ENCODE measurements around the gene BTN1A1. TPM values are rescaled to one million over a fixed set of nuclear protein-coding genes. Genes with fewer than 3 reads are reported as not detected.

Gene BTN1A1
- total RNA-seq, 4 donors from 2014 or later: not detected

GRCh38 chr6:26514984-26515383 is 14.9 kb downstream of the BTN1A1 start:
- H3K4me3 ChIP-seq: no peak overlapping the region
- H3K27me3 ChIP-seq: no peaks in the 10 kb centered on the region
- no peaks in the 10 kb centered on the region for H3K36me3 ChIP-seq
- ATAC-seq: no peak
- WGBS, 2 donors (ENCODE audit: low coverage in 1 of 2): 72 to 86% methylated on average over 2 of the region's 2 CpGs
- H3K4me1 ChIP-seq: peaks cover 0 to under 1% (median 0%) of the 10 kb centered on the region in 3 donors
- H3K27ac ChIP-seq: no peak overlapping the region
- no peak for TF ChIP-seq POLR2AphosphoS5 (IDR thresholded peaks at IDR 0.05)
- no peak for TF ChIP-seq POLR2A (IDR thresholded peaks at IDR 0.05)
- no peak for TF ChIP-seq EP300 (IDR thresholded peaks at IDR 0.05)
- TF ChIP-seq CTCF (IDR thresholded peaks at IDR 0.05): no peak
- H3K9me3 ChIP-seq: no peaks in the 10 kb centered on the region

- no peak overlapping the region for H3K4me3 ChIP-seq
- H3K36me3 ChIP-seq: no peaks in the 10 kb centered on the region
- no peak for ATAC-seq
- 71 to 84% methylated on average over 7 to 9 of the region's 9 CpGs for WGBS, 2 donors (ENCODE audit: low coverage in 1 of 2)
- no peak overlapping the region for H3K27ac ChIP-seq
- TF ChIP-seq EP300 (IDR thresholded peaks at IDR 0.05): no peak
- TF ChIP-seq CTCF (IDR thresholded peaks at IDR 0.05): no peak
- TF ChIP-seq POLR2A (IDR thresholded peaks at IDR 0.05): no peak
- TF ChIP-seq POLR2AphosphoS5 (IDR thresholded peaks at IDR 0.05): no peak
- no peaks in the 10 kb centered on the region for H3K9me3 ChIP-seq
- H3K4me1 ChIP-seq: peaks cover 0 to 5% (median 0%) of the 10 kb centered on the region in 3 donors
- no peaks in the 10 kb centered on the region for H3K27me3 ChIP-seq
These were observed 16.7 kb downstream of the BTN1A1 start for GRCh38 chr6:26516481-26517427.

GRCh38 chr6:26519359-26519758 is 19.3 kb downstream of the BTN1A1 start:
- no peaks in the 10 kb centered on the region for H3K27me3 ChIP-seq

GRCh38 chr6:26520237-26520849 is 20.2 kb downstream of the BTN1A1 start:
- peak overlapping the region; percentile 50 to 67 for H3K4me3 ChIP-seq
- WGBS, 2 donors (ENCODE audit: low coverage in 1 of 2): 21 to 29% methylated on average over 9 to 14 of the region's 21 CpGs
- TF ChIP-seq CTCF (IDR thresholded peaks at IDR 0.05): no peak

More at GRCh38 chr6:26519359-26519758, 19.3 kb downstream of the BTN1A1 start:
- Histone ChIP-seq H3K27ac (no peak overlapping the region), H3K9me3 (no peaks in the 10 kb centered on the region), H3K4me3 (no peak overlapping the region), H3K36me3 (no peaks in the 10 kb centered on the region), H3K4me1 (peaks cover 0 to 25% (median 0%) of the 10 kb centered on the region in 3 donors)
- WGBS, 2 donors (ENCODE audit: low coverage in 1 of 2): 100% methylated on average over 2 of the region's 2 CpGs; no CpG with 5 or more reads in 1 of the 2 donors
- ATAC-seq: no peak
- TF ChIP-seq POLR2A (IDR thresholded peaks at IDR 0.05): no peak
- TF ChIP-seq EP300 (IDR thresholded peaks at IDR 0.05): no peak

GRCh38 chr6:26520850-26521599 is 20.9 kb downstream of the BTN1A1 start:
- Histone ChIP-seq H3K4me3 (peak overlapping the region; percentile 50 to 67), H3K4me1 (peaks cover 0 to 25% (median 0%) of the 10 kb centered on the region in 3 donors), H3K27ac (peak overlapping the region; percentile 90 to 98 (median 97)), H3K9me3 (no peaks in the 10 kb centered on the region), H3K27me3 (no peaks in the 10 kb centered on the region), H3K36me3 (no peaks in the 10 kb centered on the region)
- 0 to 1% methylated on average over 13 to 19 of the region's 49 CpGs for WGBS, 2 donors (ENCODE audit: low coverage in 1 of 2)
- peak; percentile 91 for ATAC-seq
- TF ChIP-seq POLR2AphosphoS5 (IDR thresholded peaks at IDR 0.05): peak; percentile 71
- TF ChIP-seq CTCF (IDR thresholded peaks at IDR 0.05): peak in 2 of 4 experiments; percentile 39 to 51
- TF ChIP-seq EP300 (IDR thresholded peaks at IDR 0.05): no peak
- peak in 1 of 2 donors; percentile 39 for TF ChIP-seq POLR2A (IDR thresholded peaks at IDR 0.05)

More at GRCh38 chr6:26520237-26520849, 20.2 kb downstream of the BTN1A1 start:
- H3K27me3 ChIP-seq: no peaks in the 10 kb centered on the region
- H3K36me3 ChIP-seq: no peaks in the 10 kb centered on the region
- peak; percentile 51 for ATAC-seq
- no peaks in the 10 kb centered on the region for H3K9me3 ChIP-seq
- peaks cover 0 to 25% (median 0%) of the 10 kb centered on the region in 3 donors for H3K4me1 ChIP-seq
- peak overlapping the region; percentile 90 to 98 (median 97) for H3K27ac ChIP-seq
